ENCODE results near the gene S100A5.

S100A5 gene

GRCh38 chr1:153509036-153509435 is 31.7 kb downstream of the S100A5 start:
- no peak for TF ChIP-seq CTCF (conservative IDR thresholded peaks at IDR 0.05; ENCODE audit: low read depth, low read length)
- DNase-seq (ENCODE audit: low read depth): no peak
- no peak overlapping the region for H3K4me3 ChIP-seq (ENCODE audit: low read depth, low read length)

DNA sequence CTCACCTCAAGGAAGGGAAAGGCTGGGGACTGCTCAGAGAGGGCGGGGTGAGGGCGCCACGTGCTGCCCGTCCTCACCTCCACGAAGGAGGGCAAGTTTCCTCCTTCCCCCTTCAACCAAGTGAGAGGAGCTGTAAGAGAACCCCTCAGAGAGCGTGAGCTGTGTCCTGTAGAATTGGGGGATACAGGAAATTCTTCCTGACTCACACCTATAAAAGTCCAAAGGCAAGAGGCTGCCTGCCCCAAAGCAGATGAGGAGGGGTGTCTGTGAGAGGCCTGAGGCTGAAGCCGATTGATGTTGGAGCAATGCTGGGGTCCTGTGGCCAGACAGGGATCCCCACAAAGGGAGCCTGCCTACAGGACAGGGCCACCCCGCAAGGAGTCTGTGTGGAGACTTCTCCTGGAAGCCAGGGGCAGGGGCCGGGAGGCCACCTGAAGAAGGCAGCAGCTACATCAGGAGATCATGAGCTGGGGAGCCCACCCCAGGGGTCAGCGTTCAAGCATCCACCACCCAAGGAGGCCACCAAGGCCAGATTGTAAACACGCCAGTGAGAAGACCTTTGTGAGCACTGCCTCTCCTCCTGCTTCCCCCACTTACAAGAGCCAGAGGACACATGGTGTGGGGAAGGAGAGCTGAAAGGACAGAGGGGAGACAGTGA is 32.7 kb downstream of the S100A5 start:
- H3K4me3 ChIP-seq (ENCODE audit: low read depth, low read length): no peak overlapping the region
- DNase-seq (ENCODE audit: low read depth): no peak
- no peak for TF ChIP-seq CTCF (conservative IDR thresholded peaks at IDR 0.05; ENCODE audit: low read depth, low read length)

GRCh38 chr1:153506831-153507413 is 33.8 kb downstream of the S100A5 start:
- no peak overlapping the region for H3K4me3 ChIP-seq (ENCODE audit: low read depth, low read length)
- peak; percentile 89 for DNase-seq (ENCODE audit: low read depth)
- TF ChIP-seq CTCF (conservative IDR thresholded peaks at IDR 0.05; ENCODE audit: low read depth, low read length): no peak

GRCh38 chr1:153506386-153506785 is 34.3 kb downstream of the S100A5 start:
- no peak for DNase-seq (ENCODE audit: low read depth)
- no peak overlapping the region for H3K4me3 ChIP-seq (ENCODE audit: low read depth, low read length)
- TF ChIP-seq CTCF (conservative IDR thresholded peaks at IDR 0.05; ENCODE audit: low read depth, low read length): no peak

GRCh38 chr1:153505576-153505975 is 35.2 kb downstream of the S100A5 start:
- no peak overlapping the region for H3K4me3 ChIP-seq (ENCODE audit: low read depth, low read length)
- DNase-seq (ENCODE audit: low read depth): no peak
- no peak for TF ChIP-seq CTCF (conservative IDR thresholded peaks at IDR 0.05; ENCODE audit: low read depth, low read length)

GRCh38 chr1:153503766-153504165 is 37.0 kb downstream of the S100A5 start:
- DNase-seq (ENCODE audit: low read depth): no peak
- TF ChIP-seq CTCF (conservative IDR thresholded peaks at IDR 0.05; ENCODE audit: low read depth, low read length): no peak
- H3K4me3 ChIP-seq (ENCODE audit: low read depth, low read length): no peak overlapping the region

- no peak for TF ChIP-seq CTCF (conservative IDR thresholded peaks at IDR 0.05; ENCODE audit: low read depth, low read length)
Observed at GRCh38 chr1:153498746-153499145, 42.0 kb downstream of the S100A5 start.

More at GRCh38 chr1:153498746-153499145, 42.0 kb downstream of the S100A5 start:
- DNase-seq (ENCODE audit: low read depth): no peak
- no peak overlapping the region for H3K4me3 ChIP-seq (ENCODE audit: low read depth, low read length)
